Fibroblast of pulmonary artery (primary cell): Measurements from ENCODE around the gene CEP70.
"Not testable (repeated sequence)": the region's sequence is repeated elsewhere in the genome, so short reads cannot be mapped to it uniquely, and the experiment has no call there.

Experiments
- DNase-seq: peaks from one replicate; pipeline ENCODE4 v3.0.0-alpha.2; 2010; ENCODE audit warnings: low read depth
- H3K4me3 ChIP-seq: replicated peaks from 2 replicates; pipeline ENCODE4 v1.5.1; 2011; ENCODE audit warnings: low read depth, mild to moderate bottlenecking, control low read depth, low read length, moderate library complexity
- CTCF ChIP-seq: IDR thresholded peaks from 2 replicates; pipeline ENCODE4 v1.5.1; 2011; ENCODE audit warnings: mild to moderate bottlenecking, control low read depth, low read length, inconsistent platforms; ENCODE audit errors: missing control alignments

The CEP70 gene

GRCh38 chr3:138455801-138456716, 138.0 kb downstream of the CEP70 start:
- no peak for TF ChIP-seq CTCF
- no peak overlapping the region for H3K4me3 ChIP-seq
- peak; percentile 51 for DNase-seq

GRCh38 chr3:138453940-138454339, 140.1 kb downstream of the CEP70 start:
- H3K4me3 ChIP-seq, DNase-seq: not testable (repeated sequence)

DNA sequence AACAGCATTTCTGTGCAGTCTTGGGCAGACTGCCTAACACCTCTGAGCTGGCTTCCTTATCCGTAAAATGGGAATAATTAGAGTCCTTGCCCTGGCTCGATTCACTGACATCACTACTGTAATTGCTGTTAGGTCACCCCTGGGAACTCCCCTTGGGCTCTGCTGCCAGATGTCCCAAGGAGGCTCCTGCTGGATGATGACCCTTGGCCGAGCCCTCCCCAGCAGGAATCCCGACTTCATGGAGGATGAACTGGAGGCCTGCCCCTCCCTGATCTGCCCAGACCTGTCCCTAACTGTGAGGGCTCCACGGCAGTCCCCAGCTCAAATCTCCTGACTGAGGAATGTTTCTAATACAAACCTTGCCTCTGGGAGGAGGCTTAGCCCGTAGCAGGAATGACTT, 141.6 kb downstream of the CEP70 start:
- DNase-seq, result no peak
- TF ChIP-seq CTCF, result no peak
- H3K4me3 ChIP-seq, result no peak overlapping the region

GRCh38 chr3:138451595-138452162, 142.4 kb downstream of the CEP70 start:
- no peak overlapping the region for H3K4me3 ChIP-seq
- TF ChIP-seq CTCF, result no peak
- DNase-seq, result no peak

DNA sequence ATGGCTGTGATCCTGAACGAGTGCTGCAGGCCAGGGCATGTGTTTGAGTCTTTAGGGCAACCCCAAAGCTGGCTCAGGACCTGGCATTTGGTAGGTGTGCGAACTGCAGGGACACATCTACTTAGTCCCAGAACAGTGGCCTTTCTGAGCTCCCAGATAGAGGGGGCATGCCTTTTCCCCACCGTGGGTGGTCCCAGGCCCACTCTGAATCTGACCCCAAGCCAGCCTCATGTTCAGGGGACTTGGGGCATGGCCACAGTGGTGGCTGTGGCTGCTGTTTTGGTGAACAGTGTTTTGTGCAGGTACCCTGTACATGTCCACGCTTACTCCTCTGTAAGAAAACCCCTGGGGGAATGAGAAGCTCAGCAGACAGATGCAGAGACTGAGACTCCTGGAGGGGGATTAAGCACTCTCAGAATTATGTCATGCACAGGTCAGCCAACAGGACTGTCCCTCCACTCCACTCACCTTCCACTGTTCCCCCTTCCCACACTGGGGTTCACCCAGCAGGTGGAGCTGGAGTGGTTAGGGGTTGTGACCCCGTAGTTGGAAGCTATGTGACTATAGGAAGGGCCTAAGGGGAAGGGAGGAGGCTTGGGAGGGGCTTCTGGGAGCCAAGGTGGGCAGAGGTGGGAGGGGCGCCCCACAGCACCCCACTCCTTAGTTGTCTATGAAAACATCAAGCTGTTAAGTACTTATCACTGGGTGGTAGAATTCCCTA, 143.2 kb downstream of the CEP70 start:
- H3K4me3 ChIP-seq, result no peak overlapping the region
- TF ChIP-seq CTCF, result no peak
- no peak for DNase-seq

DNA sequence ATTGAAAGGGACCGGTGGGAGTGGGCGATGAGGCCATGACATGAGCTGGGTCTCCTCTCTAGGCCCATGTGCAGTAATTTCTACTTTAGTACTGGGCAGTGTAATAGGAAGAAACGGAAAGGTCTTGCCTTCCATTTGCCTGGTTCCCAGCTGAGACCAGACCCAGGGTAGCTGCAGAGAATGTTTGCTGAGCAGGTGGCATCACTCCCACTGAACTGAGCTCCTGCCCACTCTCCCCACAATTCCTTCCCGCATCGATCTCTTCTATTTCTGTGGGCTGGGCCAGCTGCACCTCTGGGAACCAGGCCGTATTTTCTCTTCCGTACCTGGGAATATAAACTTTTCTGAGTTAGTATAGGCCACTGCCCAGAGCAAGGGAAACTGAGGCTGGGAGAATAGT, 143.9 kb downstream of the CEP70 start:
- DNase-seq, result no peak
- TF ChIP-seq CTCF, result no peak
- H3K4me3 ChIP-seq, result no peak overlapping the region

DNA sequence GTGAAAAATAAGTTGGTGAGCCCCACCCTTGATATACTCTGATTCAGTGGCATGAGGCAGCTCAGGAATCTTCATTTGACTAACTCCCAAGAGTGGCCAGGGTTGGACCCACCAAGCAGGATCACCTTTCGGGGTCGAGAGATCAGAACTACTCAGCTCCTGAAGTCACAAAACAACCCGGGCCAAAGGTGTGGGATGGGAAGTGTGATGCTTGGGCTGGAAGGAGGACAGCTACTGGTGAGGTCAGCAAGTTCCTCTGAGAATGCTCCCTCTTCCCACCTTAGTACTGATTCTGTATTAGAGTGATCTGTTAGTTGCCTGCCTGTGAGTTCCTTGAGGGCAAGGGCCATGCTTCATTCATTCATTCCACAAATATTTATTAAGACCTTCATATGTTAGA, 144.6 kb downstream of the CEP70 start:
- no peak overlapping the region for H3K4me3 ChIP-seq
- TF ChIP-seq CTCF, result no peak
- no peak for DNase-seq
